OCI-LY3 (cell line): ENCODE measurements around the gene NSD1.

Experiments
- H2AFZ ChIP-seq: fragments of 200-600, 300-600 bp; shearing (Covaris generic); 2 replicates; pipeline ENCODE4 v1.6.0; 2014; ENCODE audit warnings: antibody characterized with exemption, low read depth, low read length
- H3K27ac ChIP-seq: fragments of 200-600, 300-600 bp; sonication (generic); 2 replicates; pipeline ENCODE4 v1.5.1; 2014; ENCODE audit warnings: mild to moderate bottlenecking, low read length, moderate library complexity, mixed read lengths
- H3K27me3 ChIP-seq: fragments of 200-600, 300-600 bp; sonication (generic); 2 replicates; pipeline ENCODE4 v1.6.1; 2014; ENCODE audit warnings: low read depth, low read length, mixed read lengths
- H3K36me3 ChIP-seq: fragments of 200-600, 300-600 bp; sonication (generic); replicated peaks from 2 replicates; pipeline ENCODE3; 2014; ENCODE audit warnings: low read depth, low read length, mixed read lengths
- H3K4me1 ChIP-seq: fragments of 300-600, 200-600 bp; sonication (generic); 2 replicates; pipeline ENCODE4 v1.6.1; 2014; ENCODE audit warnings: low read length, mixed read lengths
- H3K4me2 ChIP-seq: fragments of 200-600, 300-600 bp; sonication (generic); 2 replicates; pipeline ENCODE4 v1.6.1; 2014; ENCODE audit warnings: low read length, mixed read lengths
- H3K4me3 ChIP-seq: fragments of 300-600, 200-600 bp; sonication (generic); 2 replicates; pipeline ENCODE4 v1.5.1; 2014; ENCODE audit warnings: antibody characterized with exemption, mild to moderate bottlenecking, low read length, moderate library complexity
- H3K79me2 ChIP-seq: fragments of 300-600, 200-600 bp; shearing (Covaris generic); 2 replicates; pipeline ENCODE4 v1.6.1; 2014; ENCODE audit warnings: mild to moderate bottlenecking, low read length, mixed read lengths
- H3K9ac ChIP-seq: fragments of 300-600, 200-600 bp; shearing (Covaris generic); 2 replicates; pipeline ENCODE4 v1.6.0; 2014; ENCODE audit warnings: mild to moderate bottlenecking, low read length, moderate library complexity
- H3K9me3 ChIP-seq: fragments of 200-600, 300-600 bp; shearing (Covaris generic); 2 replicates; pipeline ENCODE4 v1.6.1; 2014; ENCODE audit warnings: low read length, mixed read lengths; ENCODE audit not compliant: insufficient read depth
- H4K20me1 ChIP-seq: fragments of 200-600, 300-600 bp; sonication (generic); 2 replicates; pipeline ENCODE4 v1.6.1; 2016; ENCODE audit warnings: low read length, mixed read lengths; ENCODE audit not compliant: insufficient read depth
- CTCF ChIP-seq: fragments of 200-600, 300-600 bp; sonication (generic); IDR thresholded peaks from 2 replicates; pipeline ENCODE4 v1.5.1; 2014; ENCODE audit warnings: antibody characterized with exemption, low read length, low read depth
- EZH2phosphoT487 ChIP-seq: fragments of 200-600 bp; shearing (Covaris generic); IDR thresholded peaks from 2 replicates; pipeline ENCODE4 v1.6.1; 2018; ENCODE audit warnings: antibody characterized with exemption, mixed run types, low read depth

NSD1 gene

DNA sequence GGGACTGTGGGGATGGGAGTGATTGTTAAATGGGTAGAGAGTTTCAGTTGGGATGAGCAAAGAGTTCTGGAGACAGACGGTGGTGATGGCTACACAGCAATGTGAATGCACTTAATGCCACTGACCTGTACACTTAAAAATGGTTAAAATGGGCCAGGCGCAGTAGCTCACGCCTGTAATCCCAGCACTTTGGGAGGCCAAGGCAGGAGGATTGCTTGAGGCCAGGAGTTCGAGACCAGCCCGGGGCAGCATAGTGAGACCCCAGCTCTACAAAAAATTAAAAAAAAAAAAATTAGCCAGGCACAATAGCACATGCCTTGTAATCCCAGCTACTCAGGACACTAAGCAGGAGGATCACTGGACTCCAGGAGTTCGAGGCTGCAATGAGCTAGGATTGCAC lies 210.2 kb downstream of the NSD1 start:
- TF ChIP-seq EZH2phosphoT487, result no peak
- TF ChIP-seq CTCF, result no peak
- Histone ChIP-seq H3K27ac (no peak overlapping the region), H2AFZ (no peak overlapping the region), H3K27me3 (no peaks in the 10 kb centered on the region), H3K4me1 (no peaks in the 10 kb centered on the region), H3K79me2 (peaks cover 48% of the 10 kb centered on the region), H3K4me3 (no peak overlapping the region), H4K20me1 (peaks cover 13% of the 10 kb centered on the region; the same call in 1 of the 2 replicates), H3K9me3 (no peaks in the 10 kb centered on the region), H3K4me2 (no peak overlapping the region), H3K36me3 (peaks cover 32% of the 10 kb centered on the region), H3K9ac (no peak overlapping the region)

DNA sequence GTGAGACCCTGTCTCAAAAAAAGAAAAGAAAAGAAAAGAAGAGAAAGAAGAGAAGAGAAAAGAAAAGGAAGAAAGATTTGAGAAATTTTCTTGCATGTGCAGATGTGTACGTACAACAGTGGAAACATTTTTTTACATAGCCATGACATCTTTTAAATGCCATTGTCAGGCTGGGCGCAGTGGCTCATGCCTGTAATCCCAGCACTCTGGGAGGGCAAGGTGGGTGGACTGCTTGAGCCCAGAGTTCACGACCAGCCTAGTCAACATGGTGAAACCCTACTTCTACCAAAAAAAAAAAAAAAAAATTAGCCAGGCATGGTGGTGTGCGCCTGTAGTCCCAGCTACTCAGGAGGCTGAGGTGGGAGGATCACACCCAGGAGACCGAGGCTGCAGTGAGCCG lies 211.3 kb downstream of the NSD1 start:
- no peak for TF ChIP-seq CTCF
- no peak for TF ChIP-seq EZH2phosphoT487

GRCh38 chr5:177346820-177347219 lies 213.2 kb downstream of the NSD1 start:
- TF ChIP-seq CTCF, result no peak
- TF ChIP-seq EZH2phosphoT487, result no peak
- H3K9ac ChIP-seq, result no peak overlapping the region
- H3K36me3 ChIP-seq, result peaks cover 11% of the 10 kb centered on the region
- no peaks in the 10 kb centered on the region for H3K9me3 ChIP-seq
- no peak overlapping the region for H3K4me3 ChIP-seq
- H3K27ac ChIP-seq, result no peak overlapping the region
- H3K27me3 ChIP-seq, result no peaks in the 10 kb centered on the region
- H3K4me2 ChIP-seq, result no peak overlapping the region
- no peak overlapping the region for H2AFZ ChIP-seq
- H3K79me2 ChIP-seq, result peaks cover 67% of the 10 kb centered on the region
- H4K20me1 ChIP-seq, result peaks cover 10% of the 10 kb centered on the region; the same call in 1 of the 2 replicates
- peaks cover 16% of the 10 kb centered on the region for H3K4me1 ChIP-seq

More for the DNA sequence above, 211.3 kb downstream of the NSD1 start:
- no peak overlapping the region for H3K4me3 ChIP-seq
- H3K27ac ChIP-seq, result no peak overlapping the region
- H3K9ac ChIP-seq, result no peak overlapping the region
- peaks cover 10% of the 10 kb centered on the region; the same call in 1 of the 2 replicates for H4K20me1 ChIP-seq
- H3K27me3 ChIP-seq, result no peaks in the 10 kb centered on the region
- H2AFZ ChIP-seq, result no peak overlapping the region
- peaks cover 7% of the 10 kb centered on the region for H3K4me1 ChIP-seq
- no peaks in the 10 kb centered on the region for H3K9me3 ChIP-seq
- peaks cover 23% of the 10 kb centered on the region for H3K36me3 ChIP-seq
- H3K4me2 ChIP-seq, result no peak overlapping the region
- peaks cover 51% of the 10 kb centered on the region for H3K79me2 ChIP-seq

DNA sequence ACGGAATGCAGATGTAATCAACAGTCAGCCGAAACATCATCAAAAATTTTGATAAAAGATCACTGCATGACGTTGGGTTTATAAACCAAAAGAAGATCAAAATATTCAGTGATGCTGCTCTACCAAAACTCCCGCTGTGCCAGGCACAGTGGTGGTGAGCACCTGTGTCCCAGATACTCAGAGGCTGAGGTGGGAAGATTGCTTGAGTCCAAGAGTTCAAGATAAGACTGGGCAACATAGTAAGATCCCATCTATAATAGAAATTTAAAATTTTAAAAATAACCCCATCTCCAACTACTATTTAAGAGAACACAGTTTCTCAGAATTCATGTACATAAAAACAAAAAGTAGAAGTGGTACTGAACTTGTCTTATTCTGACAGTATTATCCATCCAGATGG lies 214.1 kb downstream of the NSD1 start:
- no peak overlapping the region for H3K4me2 ChIP-seq
- H3K27ac ChIP-seq, result no peak overlapping the region
- peaks cover 10% of the 10 kb centered on the region for H3K36me3 ChIP-seq
- TF ChIP-seq CTCF (no peak), EZH2phosphoT487 (no peak)
- no peak overlapping the region for H3K9ac ChIP-seq
- H3K4me1 ChIP-seq, result peaks cover 20% of the 10 kb centered on the region
- no peaks in the 10 kb centered on the region for H3K27me3 ChIP-seq
- no peaks in the 10 kb centered on the region for H3K9me3 ChIP-seq
- H4K20me1 ChIP-seq, result peaks cover 10% of the 10 kb centered on the region; the same call in 1 of the 2 replicates
- H3K79me2 ChIP-seq, result peaks cover 67% of the 10 kb centered on the region
- H2AFZ ChIP-seq, result no peak overlapping the region
- H3K4me3 ChIP-seq, result no peak overlapping the region
